B cell (primary cell): Measurements from ENCODE around the gene RUVBL2. TPM values are rescaled to one million over a fixed set of nuclear protein-coding genes. Genes with fewer than 3 reads are reported as not detected.

Experiments
- ATAC-seq: fragments of 200-7000 bp; cut with Tn5 transposase; one replicate; pipeline ENCODE4 v1.10.0; 2021; ENCODE audit warnings: low read depth, mild to moderate bottlenecking, moderate number of reproducible peaks, moderate library complexity
- CTCF ChIA-PET: fragments of 350-600 bp; sonication (Branson Sonifier 250); formaldehyde crosslinking; loops from one replicate; lab custom pipeline; 2021; ENCODE audit warnings: antibody characterized with exemption, inconsistent platforms; lab: Charles Lee
- POLR2A ChIA-PET: fragments of 350-600 bp; sonication (Branson Sonifier 250); formaldehyde crosslinking; loops from one replicate; lab custom pipeline; 2021; ENCODE audit warnings: antibody characterized with exemption; lab: Charles Lee
- DNase-seq: peaks from one replicate; pipeline ENCODE4 v3.0.0; 2013
- H2AFZ ChIP-seq: 2 replicates; pipeline ENCODE4 v1.6.1; 2012; ENCODE audit warnings: mild to moderate bottlenecking, low read depth, low read length; ENCODE audit not compliant: insufficient read depth, poor library complexity, severe bottlenecking
- H3K27ac ChIP-seq, 2 donors: 1 replicate in 1 of 2; 2 replicates in 1 of 2; pipeline ENCODE4 v1.5.1; 2012 to 2013; ENCODE audit warnings: low read length in 2 of 2, mild to moderate bottlenecking in 2 of 2, moderate library complexity in 1 of 2
- H3K27me3 ChIP-seq, 4 experiments: fragments of 200-600 bp in 1 of 4; sonication (generic) in 1 of 4; replicated peaks in 1 of 4; 1 replicate in 2 of 4; 2 replicates in 2 of 4; pipeline versions ENCODE4 v1.6.1 to v1.7.0; 2013 to 2016; ENCODE audit warnings: low read length in 3 of 4, mild to moderate bottlenecking in 2 of 4, mixed read lengths in 1 of 4, moderate library complexity in 1 of 4; ENCODE audit not compliant: insufficient read depth in 4 of 4, control insufficient read depth in 3 of 4; ENCODE audit errors: control extremely low read depth in 1 of 4
- H3K36me3 ChIP-seq, 2 experiments: replicated peaks in 1 of 2; 1 replicate in 1 of 2; 2 replicates in 1 of 2; pipeline versions ENCODE4 v1.6.1 to v1.7.1; 2013; ENCODE audit warnings: low read length in 1 of 2; ENCODE audit not compliant: insufficient read depth in 2 of 2, control insufficient read depth in 1 of 2; ENCODE audit errors: control extremely low read depth in 1 of 2, extremely low read depth in 1 of 2
- H3K4me1 ChIP-seq, 2 donors: fragments of 200-600 bp in 1 of 2; sonication (generic) in 1 of 2; 1 replicate in 1 of 2; 2 replicates in 1 of 2; pipeline versions ENCODE4 v1.5.1 to v1.6.1; 2013 to 2017; ENCODE audit warnings: low read length in 2 of 2; ENCODE audit not compliant: control insufficient read depth in 2 of 2, insufficient read depth in 2 of 2
- H3K4me2 ChIP-seq: replicated peaks from 2 replicates; pipeline ENCODE3; 2012; ENCODE audit warnings: mild to moderate bottlenecking, low read depth, low read length; ENCODE audit not compliant: poor library complexity, severe bottlenecking
- H3K4me3 ChIP-seq, 5 experiments: fragments of 200-600 bp in 1 of 5; sonication (generic) in 1 of 5; 1 replicate in 3 of 5; 2 replicates in 2 of 5; pipeline versions ENCODE4 v1.5.1 to v1.7.0; 2011 to 2016; ENCODE audit warnings: low read length in 4 of 5, mild to moderate bottlenecking in 4 of 5, low read depth in 2 of 5, control low read depth in 1 of 5, moderate library complexity in 1 of 5; ENCODE audit not compliant: insufficient read depth in 1 of 5; ENCODE audit errors: control extremely low read depth in 1 of 5, extremely low read depth in 1 of 5
- H3K79me2 ChIP-seq: fragments of 200-600 bp; sonication (generic); one replicate; pipeline ENCODE4 v1.6.0; 2016; ENCODE audit warnings: low read length; ENCODE audit not compliant: control insufficient read depth, insufficient read depth
- H3K9ac ChIP-seq: fragments of 200-600 bp; sonication (generic); 2 replicates; pipeline ENCODE4 v1.6.1; 2017; ENCODE audit warnings: mild to moderate bottlenecking, low read length, moderate library complexity
- H3K9me3 ChIP-seq, 3 donors: one replicate each; pipeline versions ENCODE4 v1.6.1 to v1.7.1; 2013; ENCODE audit warnings: low read length in 2 of 3; ENCODE audit not compliant: control insufficient read depth in 2 of 3, insufficient read depth in 1 of 3; ENCODE audit errors: control extremely low read depth in 1 of 3
- H4K20me1 ChIP-seq: 2 replicates; pipeline ENCODE4 v1.6.0; 2012; ENCODE audit warnings: mild to moderate bottlenecking, low read length; ENCODE audit not compliant: insufficient read depth, control insufficient read depth, poor library complexity, severe bottlenecking
- H3K27ac Mint-ChIP-seq: one replicate; pipeline ENCODE4 v1.8.0; 2021; ENCODE audit warnings: mixed read lengths
- H3K27me3 Mint-ChIP-seq: one replicate; pipeline ENCODE4 v1.8.0; 2021; ENCODE audit warnings: mixed read lengths
- H3K4me1 Mint-ChIP-seq: one replicate; pipeline ENCODE4 v1.8.0; 2021; ENCODE audit warnings: mixed read lengths
- H3K4me3 Mint-ChIP-seq: one replicate; pipeline ENCODE4 v1.8.0; 2021; ENCODE audit warnings: mixed read lengths
- H3K9me3 Mint-ChIP-seq: one replicate; pipeline ENCODE4 v1.8.0; 2022; ENCODE audit warnings: mixed read lengths; ENCODE audit not compliant: insufficient read depth
- CTCF ChIP-seq: fragments of 200-600 bp; IDR thresholded peaks from one replicate; pipeline ENCODE4 v1.8.0; 2022; ENCODE audit warnings: antibody characterized with exemption, mild to moderate bottlenecking
- EZH2 ChIP-seq: IDR thresholded peaks from 2 replicates; pipeline ENCODE4 v1.6.1; 2012; ENCODE audit warnings: borderline replicate concordance, low read depth, mild to moderate bottlenecking, moderate library complexity, low read length; ENCODE audit not compliant: insufficient read depth, poor library complexity, severe bottlenecking
- WGBS: methylation state at CpG from one replicate; pipeline ENCODE4 v1.1.5; 2013; ENCODE audit warnings: missing lambda C conversion rate; ENCODE audit not compliant: insufficient coverage; 5-methylcytosine and 5-hydroxymethylcytosine counted together
- intact Hi-C: fragments of 100-400 bp; cut with micrococcal nuclease; formaldehyde crosslinking; loops from one replicate; pipeline ENCODE4 v1.10.0; 2022
- polyA plus RNA-seq: library from polyadenylated mRNA; depleted of rRNA; stranded (reverse); fragments of >200 nt; gene quantifications from 2 replicates; pipeline ENCODE4 v1.2.3, GENCODE V29; 2012
- total RNA-seq, 2 donors: library from RNA; stranded (reverse); fragments of 120-200 nt in 1 of 2; gene quantifications; 1 replicate in 1 of 2; 2 replicates in 1 of 2; pipeline versions ENCODE4 v1.2.3 to v1.2.4, GENCODE V29; 2013 to 2022

Gene RUVBL2
- total and polyA plus RNA-seq, 2 donors (not counting 1 experiment from before 2014, with no cell fraction given), result 36.1 to 57.4 TPM

GRCh38 chr19:49057636-49058234 lies 64.0 kb downstream of the RUVBL2 start, which contains the start of gene CGB7:
CGB7 (minus strand) TSS chr19:49057749; CDS start chr19:49055375, 2,374 bp downstream.
- H3K79me2 ChIP-seq, result no peaks in the 10 kb centered on the region
- peak within 1 kb of the TSS; percentile 69 for H3K9ac ChIP-seq
- peak; percentile 25 for ATAC-seq
- H3K27me3 ChIP-seq, result peaks cover 0 to 58% (median 23%) of the 10 kb centered on the region in 4 experiments
- no peaks in the 10 kb centered on the region for H3K9me3 Mint-ChIP-seq
- peaks cover 0 to 27% (median 0%) of the 10 kb centered on the region in 3 donors for H3K9me3 ChIP-seq
- peaks cover 22% of the 10 kb centered on the region for H3K4me1 Mint-ChIP-seq
- H3K4me2 ChIP-seq, result peak within 1 kb of the TSS; percentile 98
- peak; percentile 52 for DNase-seq
- H3K27me3 Mint-ChIP-seq, result peaks cover 28% of the 10 kb centered on the region
- H3K4me3 ChIP-seq, result peak within 1 kb of the TSS in 4 of 5 experiments; percentile 51 to 77 (median 56)
- H3K4me3 Mint-ChIP-seq, result peak within 1 kb of the TSS; percentile 90
- no peak within 1 kb of the TSS for H3K27ac Mint-ChIP-seq
- H3K27ac ChIP-seq, result no peak within 1 kb of the TSS
- WGBS, result 7% methylated on average over 33 of the region's 38 CpGs
- ChIA-PET CTCF (interaction anchor here (0.8 to 1.5 kb wide), 3 partner anchors 13 to 141 kb away, joined by 3 to 5 read pairs (median 3); no protein-coding TSS in a partner anchor), POLR2A (no interaction called here)
- peaks cover 17 to 28% of the 10 kb centered on the region in 2 donors for H3K4me1 ChIP-seq
- intact Hi-C loops, result no loop called here
- H4K20me1 ChIP-seq, result no peaks in the 10 kb centered on the region
- TF ChIP-seq CTCF, result no peak
- no peaks in the 10 kb centered on the region for H3K36me3 ChIP-seq
- H2AFZ ChIP-seq, result peak within 1 kb of the TSS; percentile 93

- TF ChIP-seq CTCF (no peak), EZH2 (no peak)
- Mint-ChIP-seq H3K27me3 (peaks cover 28% of the 10 kb centered on the region), H3K4me1 (peaks cover 22% of the 10 kb centered on the region), H3K27ac (no peak overlapping the region), H3K9me3 (no peaks in the 10 kb centered on the region), H3K4me3 (peak overlapping the region; percentile 90)
- ChIA-PET POLR2A (interaction anchor here (0.6 kb wide), 1 partner anchor 54 kb away, joined by 3 read pairs; no protein-coding TSS in a partner anchor), CTCF (interaction anchor here (1.2 to 1.5 kb wide), 2 partner anchors 12 to 140 kb away, joined by 3 to 5 read pairs; no protein-coding TSS in a partner anchor)
- DNase-seq (no peak), ATAC-seq (no peak)
- Histone ChIP-seq H3K4me3 (no peak overlapping the region), H3K27me3 (peaks cover 0 to 60% (median 23%) of the 10 kb centered on the region in 4 experiments), H2AFZ (no peak overlapping the region), H3K36me3 (no peaks in the 10 kb centered on the region), H3K9ac (no peak overlapping the region), H3K79me2 (no peaks in the 10 kb centered on the region), H3K9me3 (peaks cover 0 to 27% (median 0%) of the 10 kb centered on the region in 3 donors), H3K4me2 (no peak overlapping the region), H3K4me1 (peaks cover 17 to 28% of the 10 kb centered on the region in 2 donors), H3K27ac (no peak overlapping the region), H4K20me1 (no peaks in the 10 kb centered on the region)
- WGBS, result 44% methylated on average over 8 of the region's 10 CpGs
- intact Hi-C loops, result no loop called here
Measured at GRCh38 chr19:49058562-49058961, 64.9 kb downstream of the RUVBL2 start.
